GM12891 (cell line): ENCODE data around the gene KAZN.

Source experiments
- DNase-seq: peaks from one replicate; pipeline ENCODE4 v3.0.0; 2011; ENCODE audit warnings: low spot score; ENCODE audit not compliant: insufficient read length
- FAIRE-seq: peaks from 2 replicates; lab custom pipeline; 2011; peaks lifted over from hg19 to GRCh38; lab: Jason Lieb, UNC
- PAX5 ChIP-seq: IDR thresholded peaks from 2 replicates; pipeline ENCODE4 v1.6.1; 2011; ENCODE audit warnings: low read length, moderate library complexity, mild to moderate bottlenecking; ENCODE audit not compliant: insufficient read depth, severe bottlenecking
- POLR2A ChIP-seq: IDR thresholded peaks from 2 replicates; pipeline ENCODE4 v1.6.1; 2011; ENCODE audit warnings: low read depth, low read length, control low read depth
- POLR2AphosphoS5 ChIP-seq: IDR thresholded peaks from 2 replicates; pipeline ENCODE4 v1.6.1; 2011; ENCODE audit warnings: low read depth, low read length, control low read depth
- POU2F2 ChIP-seq: IDR thresholded peaks from 2 replicates; pipeline ENCODE4 v1.6.1; 2011; ENCODE audit warnings: low read depth, mild to moderate bottlenecking, control low read depth, low read length, moderate library complexity
- SPI1 ChIP-seq: IDR thresholded peaks from 2 replicates; pipeline ENCODE4 v1.6.1; 2011; ENCODE audit warnings: low read depth, low read length, control low read depth
- TAF1 ChIP-seq: IDR thresholded peaks from 2 replicates; pipeline ENCODE4 v1.6.1; 2011; ENCODE audit warnings: low read depth, low read length, control low read depth

The KAZN gene

GRCh38 chr1:14631421-14631820 lies 32.9 kb downstream of the KAZN start:
- DNase-seq (no peak), FAIRE-seq (no peak)
- no peak for TF ChIP-seq TAF1
- no peak for TF ChIP-seq PAX5
- TF ChIP-seq POU2F2: no peak
- TF ChIP-seq POLR2A: no peak
- TF ChIP-seq SPI1: no peak
- no peak for TF ChIP-seq POLR2AphosphoS5

GRCh38 chr1:14634486-14634885 lies 36.0 kb downstream of the KAZN start:
- no peak for DNase-seq
- FAIRE-seq: no peak
- TF ChIP-seq TAF1: no peak
- TF ChIP-seq SPI1: no peak
- no peak for TF ChIP-seq POLR2AphosphoS5
- no peak for TF ChIP-seq POU2F2
- TF ChIP-seq PAX5: no peak
- no peak for TF ChIP-seq POLR2A

- DNase-seq (no peak), FAIRE-seq (no peak)
- no peak for TF ChIP-seq PAX5
- TF ChIP-seq SPI1: no peak
- no peak for TF ChIP-seq TAF1
- no peak for TF ChIP-seq POU2F2
- no peak for TF ChIP-seq POLR2AphosphoS5
- TF ChIP-seq POLR2A: no peak
Measured at GRCh38 chr1:14635421-14635820, 36.9 kb downstream of the KAZN start.

- no peak for TF ChIP-seq PAX5
- no peak for DNase-seq
- FAIRE-seq: no peak
Measured at GRCh38 chr1:14636897-14637632, 38.6 kb downstream of the KAZN start.

- TF ChIP-seq POLR2A (no peak), TAF1 (no peak), SPI1 (no peak), PAX5 (no peak), POLR2AphosphoS5 (no peak), POU2F2 (no peak)
- FAIRE-seq (no peak), DNase-seq (no peak)
Measured at GRCh38 chr1:14639291-14640050, 41.0 kb downstream of the KAZN start.

GRCh38 chr1:14642712-14643111 lies 44.2 kb downstream of the KAZN start:
- no peak for TF ChIP-seq SPI1
- TF ChIP-seq TAF1: no peak
- no peak for TF ChIP-seq POU2F2
- no peak for TF ChIP-seq POLR2A
- TF ChIP-seq PAX5: no peak
- DNase-seq (no peak), FAIRE-seq (no peak)

- DNase-seq: no peak
- TF ChIP-seq POU2F2 (no peak), TAF1 (no peak), POLR2AphosphoS5 (no peak), SPI1 (no peak), POLR2A (no peak), PAX5 (no peak)
- no peak for FAIRE-seq
Measured at GRCh38 chr1:14646973-14647372, 48.5 kb downstream of the KAZN start.

GRCh38 chr1:14647777-14648176 lies 49.3 kb downstream of the KAZN start:
- TF ChIP-seq POLR2AphosphoS5 (no peak), SPI1 (no peak), PAX5 (no peak), POU2F2 (no peak), TAF1 (no peak), POLR2A (no peak)
- DNase-seq (no peak), FAIRE-seq (no peak)

GRCh38 chr1:14648391-14648790 lies 49.9 kb downstream of the KAZN start:
- no peak for FAIRE-seq
- no peak for TF ChIP-seq POLR2AphosphoS5
- TF ChIP-seq TAF1: no peak
- no peak for TF ChIP-seq POLR2A
- TF ChIP-seq SPI1: no peak
- TF ChIP-seq POU2F2: no peak
- TF ChIP-seq PAX5: no peak
- no peak for DNase-seq
